Choroid plexus epithelial cell (primary cell): ENCODE data around the gene SYTL3.
"Not testable (repeated sequence)": the region's sequence is repeated elsewhere in the genome, so short reads cannot be mapped to it uniquely, and the experiment has no call there.

Experiments used
- DNase-seq: peaks from one replicate; pipeline ENCODE4 v3.0.0-alpha.2; 2010; ENCODE audit warnings: low read depth
- H3K4me3 ChIP-seq: 2 replicates; pipeline ENCODE4 v1.5.1; 2011; ENCODE audit warnings: low read depth, mild to moderate bottlenecking, control low read depth, low read length, moderate library complexity
- TF ChIP-seq, protein P1 (sequence below): conservative IDR thresholded peaks from 2 replicates; pipeline ENCODE4 v1.5.1; 2011; ENCODE audit warnings: low read depth, mild to moderate bottlenecking, control low read depth, inconsistent platforms, low read length, moderate library complexity

The SYTL3 gene

GRCh38 chr6:158607411-158608170, 42.3 kb upstream of the SYTL3 start:
- no peak overlapping the region for H3K4me3 ChIP-seq
- TF ChIP-seq, protein P1, sequence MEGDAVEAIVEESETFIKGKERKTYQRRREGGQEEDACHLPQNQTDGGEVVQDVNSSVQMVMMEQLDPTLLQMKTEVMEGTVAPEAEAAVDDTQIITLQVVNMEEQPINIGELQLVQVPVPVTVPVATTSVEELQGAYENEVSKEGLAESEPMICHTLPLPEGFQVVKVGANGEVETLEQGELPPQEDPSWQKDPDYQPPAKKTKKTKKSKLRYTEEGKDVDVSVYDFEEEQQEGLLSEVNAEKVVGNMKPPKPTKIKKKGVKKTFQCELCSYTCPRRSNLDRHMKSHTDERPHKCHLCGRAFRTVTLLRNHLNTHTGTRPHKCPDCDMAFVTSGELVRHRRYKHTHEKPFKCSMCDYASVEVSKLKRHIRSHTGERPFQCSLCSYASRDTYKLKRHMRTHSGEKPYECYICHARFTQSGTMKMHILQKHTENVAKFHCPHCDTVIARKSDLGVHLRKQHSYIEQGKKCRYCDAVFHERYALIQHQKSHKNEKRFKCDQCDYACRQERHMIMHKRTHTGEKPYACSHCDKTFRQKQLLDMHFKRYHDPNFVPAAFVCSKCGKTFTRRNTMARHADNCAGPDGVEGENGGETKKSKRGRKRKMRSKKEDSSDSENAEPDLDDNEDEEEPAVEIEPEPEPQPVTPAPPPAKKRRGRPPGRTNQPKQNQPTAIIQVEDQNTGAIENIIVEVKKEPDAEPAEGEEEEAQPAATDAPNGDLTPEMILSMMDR = no peak
- DNase-seq = peak; percentile 15

- TF ChIP-seq, protein P1 = no peak
- no peak overlapping the region for H3K4me3 ChIP-seq
- DNase-seq = no peak
Observed at GRCh38 chr6:158608221-158608620, 41.6 kb upstream of the SYTL3 start.

- no peak for DNase-seq
- TF ChIP-seq, protein P1 = no peak
- no peak overlapping the region for H3K4me3 ChIP-seq
Observed at GRCh38 chr6:158609455-158610155, 40.2 kb upstream of the SYTL3 start.

DNA sequence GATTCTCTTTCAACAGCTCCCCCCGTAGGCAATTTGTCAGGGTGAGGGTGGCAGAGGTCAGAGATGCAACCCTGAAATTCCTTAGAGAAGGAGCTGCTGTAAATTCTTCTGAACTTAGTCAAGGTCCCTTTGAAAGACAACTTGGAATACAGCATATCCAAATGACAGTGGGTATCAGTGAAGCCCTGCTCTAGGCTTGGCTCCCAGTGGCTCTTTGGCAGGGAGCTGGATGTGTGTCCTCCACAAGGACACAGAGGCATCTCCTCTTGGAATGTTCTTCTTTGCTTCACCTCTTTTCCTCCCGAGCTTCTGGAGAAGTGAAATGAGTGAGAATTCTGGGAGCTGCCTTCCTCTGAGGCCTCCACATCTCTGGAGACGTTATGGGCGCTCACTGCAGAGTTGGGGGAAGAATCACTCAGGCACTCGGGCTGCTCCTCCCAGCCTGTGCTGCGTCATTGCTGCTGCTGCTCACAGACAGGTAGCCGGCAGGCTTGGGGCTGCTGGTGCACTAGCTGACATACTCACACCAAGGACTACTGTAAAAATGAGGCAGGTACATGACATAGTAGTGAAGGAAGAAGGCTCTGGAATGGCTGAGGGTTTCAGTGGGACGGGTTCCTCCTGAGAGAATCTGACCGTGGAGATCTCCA, 39.4 kb upstream of the SYTL3 start:
- no peak for DNase-seq
- H3K4me3 ChIP-seq = no peak overlapping the region
- TF ChIP-seq, protein P1 = no peak

GRCh38 chr6:158611039-158611438, 38.8 kb upstream of the SYTL3 start:
- no peak for DNase-seq
- TF ChIP-seq, protein P1 = no peak
- no peak overlapping the region for H3K4me3 ChIP-seq

GRCh38 chr6:158611541-158612370, 38.1 kb upstream of the SYTL3 start:
- no peak overlapping the region for H3K4me3 ChIP-seq

DNA sequence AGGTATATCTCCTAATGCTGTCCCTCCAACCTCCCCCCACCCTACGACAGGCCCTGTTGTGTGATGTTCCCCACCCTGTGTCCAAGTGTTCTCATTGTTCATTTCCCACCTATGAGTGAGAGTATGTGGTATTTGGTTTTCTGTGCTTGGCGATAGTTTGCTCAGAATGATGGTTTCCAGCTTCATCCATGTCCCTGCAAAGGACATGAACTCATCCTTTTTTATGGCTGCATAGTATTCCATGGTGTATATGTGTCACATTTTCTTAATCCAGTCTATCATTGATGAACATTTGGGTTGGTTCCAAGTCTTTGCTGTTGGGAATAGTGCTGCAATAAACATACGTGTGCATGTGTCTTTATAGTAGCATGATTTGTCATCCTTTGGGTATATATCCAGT, 35.2 kb upstream of the SYTL3 start:
- H3K4me3 ChIP-seq, DNase-seq: not testable (repeated sequence)

More at GRCh38 chr6:158611541-158612370, 38.1 kb upstream of the SYTL3 start:
- TF ChIP-seq, protein P1 = no peak
- peak; percentile 9 for DNase-seq

DNA sequence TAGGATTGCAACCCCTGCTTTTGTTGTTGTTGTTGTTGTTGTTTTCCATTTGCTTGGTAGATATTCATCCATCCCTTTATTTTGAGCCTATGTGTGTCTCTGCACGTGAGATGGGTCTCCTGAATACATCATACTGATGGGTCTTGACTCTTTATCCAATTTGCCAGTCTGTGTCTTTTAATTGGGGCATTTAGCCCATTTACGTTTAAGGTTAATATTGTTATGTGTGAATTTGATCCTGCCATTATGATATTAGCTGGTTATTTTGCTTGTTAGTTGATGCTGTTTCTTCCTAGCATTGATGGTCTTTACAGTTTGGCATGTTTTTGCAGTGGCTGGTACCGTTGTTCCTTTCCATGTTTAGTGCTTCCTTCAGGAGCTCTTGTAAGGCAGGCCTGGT, 31.6 kb upstream of the SYTL3 start:
- H3K4me3 ChIP-seq, DNase-seq: not testable (repeated sequence)
